Suprapubic skin (tissue), 4 donors: ENCODE measurements around the gene TBCC.

ENCODE experiments used
- CTCF ChIP-seq, 2 donors: fragments of 200-600 bp in 1 of 2; fragments of 450-650 bp in 1 of 2; sonication (generic) in 1 of 2; IDR thresholded peaks; one replicate each; pipeline ENCODE4 v1.5.1; 2016 to 2019; ENCODE audit warnings: antibody characterized with exemption in 2 of 2, mild to moderate bottlenecking in 1 of 2, moderate library complexity in 1 of 2
- POLR2A ChIP-seq, 2 donors: fragments of 450-650 bp; IDR thresholded peaks; one replicate each; pipeline ENCODE4 v1.6.1; 2017; ENCODE audit warnings: antibody characterized with exemption in 2 of 2, mild to moderate bottlenecking in 2 of 2, moderate library complexity in 2 of 2
- POLR2AphosphoS5 ChIP-seq, 3 donors: sonication (generic); formaldehyde crosslinking; IDR thresholded peaks; one replicate each; pipeline ENCODE4 v1.6.1; 2017; ENCODE audit warnings: antibody characterized with exemption in 3 of 3

GRCh38 chr6:42727087-42727611 is 18.8 kb downstream of the TBCC start:
- TF ChIP-seq POLR2A (IDR thresholded peaks at IDR 0.05) (no peak), POLR2AphosphoS5 (IDR thresholded peaks at IDR 0.05) (no peak), CTCF (IDR thresholded peaks at IDR 0.05) (no peak)
